HEK293 (cell line): ENCODE results near the gene RSPRY1.

Experiments used
- BCL11B ChIP-seq: fragments of 450-650 bp; formaldehyde crosslinking; IDR thresholded peaks from 2 replicates; pipeline ENCODE4 v1.5.1; 2016; ENCODE audit warnings: low read depth, missing biosample characterization, missing genetic modification characterization
- HOXA7 ChIP-seq: sonication (generic); formaldehyde crosslinking; IDR thresholded peaks from 2 replicates; pipeline ENCODE4 v1.8.1; 2022; ENCODE audit warnings: missing genetic modification reagents, borderline replicate concordance
- KLF7 ChIP-seq: fragments of 450-650 bp; formaldehyde crosslinking; IDR thresholded peaks from 2 replicates; pipeline ENCODE4 v1.5.1; 2016; ENCODE audit warnings: missing biosample characterization, missing genetic modification characterization, borderline replicate concordance
- OVOL3 ChIP-seq: fragments of 450-650 bp; formaldehyde crosslinking; IDR thresholded peaks from 2 replicates; pipeline ENCODE4 v1.5.1; 2016; ENCODE audit warnings: missing biosample characterization, missing genetic modification characterization
- ZBTB17 ChIP-seq: fragments of 450-650 bp; formaldehyde crosslinking; IDR thresholded peaks from 2 replicates; pipeline ENCODE4 v1.5.1; 2016; ENCODE audit warnings: missing biosample characterization, missing genetic modification characterization
- ZNF24 ChIP-seq: fragments of 450-650 bp; formaldehyde crosslinking; IDR thresholded peaks from 2 replicates; pipeline ENCODE4 v1.5.1; 2016; ENCODE audit warnings: missing biosample characterization, missing genetic modification characterization
- ZNF335 ChIP-seq: fragments of 450-650 bp; formaldehyde crosslinking; conservative IDR thresholded peaks from 2 replicates; pipeline ENCODE4 v1.5.1; 2016; ENCODE audit warnings: missing biosample characterization, missing genetic modification characterization
- ZNF623 ChIP-seq: fragments of 450-650 bp; formaldehyde crosslinking; IDR thresholded peaks from 2 replicates; pipeline ENCODE4 v1.5.1; 2016; ENCODE audit warnings: missing biosample characterization, missing genetic modification characterization
- ZNF654 ChIP-seq: fragments of 450-650 bp; formaldehyde crosslinking; IDR thresholded peaks from 2 replicates; pipeline ENCODE4 v1.5.1; 2016; ENCODE audit warnings: low read depth, missing biosample characterization, missing genetic modification characterization
- ZNF843 ChIP-seq: fragments of 450-650 bp; formaldehyde crosslinking; IDR thresholded peaks from 2 replicates; pipeline ENCODE4 v1.5.1; 2016; ENCODE audit warnings: missing biosample characterization, missing genetic modification characterization
- TF ChIP-seq, protein P1 (sequence below): fragments of 450-650 bp; formaldehyde crosslinking; IDR thresholded peaks from 2 replicates; pipeline ENCODE4 v1.5.1; 2016; ENCODE audit warnings: missing biosample characterization, missing genetic modification characterization
- TF ChIP-seq, protein P2 (sequence below): fragments of 450-650 bp; formaldehyde crosslinking; IDR thresholded peaks from 2 replicates; pipeline ENCODE4 v1.5.1; 2016; ENCODE audit warnings: missing biosample characterization, missing genetic modification characterization
- TF ChIP-seq, protein P3 (sequence below): fragments of 450-650 bp; formaldehyde crosslinking; IDR thresholded peaks from 2 replicates; pipeline ENCODE4 v1.5.1; 2016; ENCODE audit warnings: missing biosample characterization, missing genetic modification characterization, low read depth
- TF ChIP-seq, protein P4 (sequence below): fragments of 450-650 bp; formaldehyde crosslinking; IDR thresholded peaks from 2 replicates; pipeline ENCODE4 v1.5.1; 2016; ENCODE audit warnings: missing biosample characterization, missing genetic modification characterization

DNA sequence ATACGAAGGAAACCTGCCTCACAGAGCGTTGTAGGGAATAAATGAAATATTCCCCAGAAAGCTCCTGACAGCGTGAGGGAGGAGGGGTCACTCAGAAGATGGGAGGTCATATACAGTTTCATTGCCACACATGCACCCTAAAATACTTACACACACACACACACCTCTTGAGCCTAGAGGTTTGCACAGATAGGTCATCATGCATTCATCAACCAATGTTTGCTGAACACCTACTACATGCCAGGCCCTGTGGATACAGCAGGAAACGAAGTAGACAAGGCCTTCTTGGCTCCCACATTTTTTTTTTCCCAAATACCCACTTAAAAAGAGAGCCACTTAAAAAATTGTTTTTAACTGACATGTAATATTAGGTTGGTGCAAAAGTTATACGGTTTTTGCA, 99.2 kb downstream of the RSPRY1 start:
- TF ChIP-seq OVOL3 (tag by site-specific recombination) (no peak), ZBTB17 (no peak), ZNF843 (tag by site-specific recombination) (no peak), BCL11B (tag by site-specific recombination) (no peak), KLF7 (tag by site-specific recombination) (no peak), HOXA7 (CRISPR knock-in tag) (no peak), ZNF623 (tag by site-specific recombination) (no peak), ZNF335 (tag by site-specific recombination) (no peak), ZNF24 (tag by site-specific recombination) (no peak), ZNF654 (no peak)
- TF ChIP-seq, protein P1, sequence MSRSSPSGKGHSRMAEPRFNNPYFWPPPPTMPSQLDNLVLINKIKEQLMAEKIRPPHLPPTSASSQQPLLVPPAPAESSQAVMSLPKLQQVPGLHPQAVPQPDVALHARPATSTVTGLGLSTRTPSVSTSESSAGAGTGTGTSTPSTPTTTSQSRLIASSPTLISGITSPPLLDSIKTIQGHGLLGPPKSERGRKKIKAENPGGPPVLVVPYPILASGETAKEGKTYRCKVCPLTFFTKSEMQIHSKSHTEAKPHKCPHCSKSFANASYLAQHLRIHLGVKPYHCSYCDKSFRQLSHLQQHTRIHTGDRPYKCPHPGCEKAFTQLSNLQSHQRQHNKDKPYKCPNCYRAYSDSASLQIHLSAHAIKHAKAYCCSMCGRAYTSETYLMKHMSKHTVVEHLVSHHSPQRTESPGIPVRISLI: no peak
- TF ChIP-seq, protein P2, sequence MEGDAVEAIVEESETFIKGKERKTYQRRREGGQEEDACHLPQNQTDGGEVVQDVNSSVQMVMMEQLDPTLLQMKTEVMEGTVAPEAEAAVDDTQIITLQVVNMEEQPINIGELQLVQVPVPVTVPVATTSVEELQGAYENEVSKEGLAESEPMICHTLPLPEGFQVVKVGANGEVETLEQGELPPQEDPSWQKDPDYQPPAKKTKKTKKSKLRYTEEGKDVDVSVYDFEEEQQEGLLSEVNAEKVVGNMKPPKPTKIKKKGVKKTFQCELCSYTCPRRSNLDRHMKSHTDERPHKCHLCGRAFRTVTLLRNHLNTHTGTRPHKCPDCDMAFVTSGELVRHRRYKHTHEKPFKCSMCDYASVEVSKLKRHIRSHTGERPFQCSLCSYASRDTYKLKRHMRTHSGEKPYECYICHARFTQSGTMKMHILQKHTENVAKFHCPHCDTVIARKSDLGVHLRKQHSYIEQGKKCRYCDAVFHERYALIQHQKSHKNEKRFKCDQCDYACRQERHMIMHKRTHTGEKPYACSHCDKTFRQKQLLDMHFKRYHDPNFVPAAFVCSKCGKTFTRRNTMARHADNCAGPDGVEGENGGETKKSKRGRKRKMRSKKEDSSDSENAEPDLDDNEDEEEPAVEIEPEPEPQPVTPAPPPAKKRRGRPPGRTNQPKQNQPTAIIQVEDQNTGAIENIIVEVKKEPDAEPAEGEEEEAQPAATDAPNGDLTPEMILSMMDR (tag by site-specific recombination): no peak
- TF ChIP-seq, protein P3, sequence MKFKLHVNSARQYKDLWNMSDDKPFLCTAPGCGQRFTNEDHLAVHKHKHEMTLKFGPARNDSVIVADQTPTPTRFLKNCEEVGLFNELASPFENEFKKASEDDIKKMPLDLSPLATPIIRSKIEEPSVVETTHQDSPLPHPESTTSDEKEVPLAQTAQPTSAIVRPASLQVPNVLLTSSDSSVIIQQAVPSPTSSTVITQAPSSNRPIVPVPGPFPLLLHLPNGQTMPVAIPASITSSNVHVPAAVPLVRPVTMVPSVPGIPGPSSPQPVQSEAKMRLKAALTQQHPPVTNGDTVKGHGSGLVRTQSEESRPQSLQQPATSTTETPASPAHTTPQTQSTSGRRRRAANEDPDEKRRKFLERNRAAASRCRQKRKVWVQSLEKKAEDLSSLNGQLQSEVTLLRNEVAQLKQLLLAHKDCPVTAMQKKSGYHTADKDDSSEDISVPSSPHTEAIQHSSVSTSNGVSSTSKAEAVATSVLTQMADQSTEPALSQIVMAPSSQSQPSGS (tag by site-specific recombination): no peak
- TF ChIP-seq, protein P4, sequence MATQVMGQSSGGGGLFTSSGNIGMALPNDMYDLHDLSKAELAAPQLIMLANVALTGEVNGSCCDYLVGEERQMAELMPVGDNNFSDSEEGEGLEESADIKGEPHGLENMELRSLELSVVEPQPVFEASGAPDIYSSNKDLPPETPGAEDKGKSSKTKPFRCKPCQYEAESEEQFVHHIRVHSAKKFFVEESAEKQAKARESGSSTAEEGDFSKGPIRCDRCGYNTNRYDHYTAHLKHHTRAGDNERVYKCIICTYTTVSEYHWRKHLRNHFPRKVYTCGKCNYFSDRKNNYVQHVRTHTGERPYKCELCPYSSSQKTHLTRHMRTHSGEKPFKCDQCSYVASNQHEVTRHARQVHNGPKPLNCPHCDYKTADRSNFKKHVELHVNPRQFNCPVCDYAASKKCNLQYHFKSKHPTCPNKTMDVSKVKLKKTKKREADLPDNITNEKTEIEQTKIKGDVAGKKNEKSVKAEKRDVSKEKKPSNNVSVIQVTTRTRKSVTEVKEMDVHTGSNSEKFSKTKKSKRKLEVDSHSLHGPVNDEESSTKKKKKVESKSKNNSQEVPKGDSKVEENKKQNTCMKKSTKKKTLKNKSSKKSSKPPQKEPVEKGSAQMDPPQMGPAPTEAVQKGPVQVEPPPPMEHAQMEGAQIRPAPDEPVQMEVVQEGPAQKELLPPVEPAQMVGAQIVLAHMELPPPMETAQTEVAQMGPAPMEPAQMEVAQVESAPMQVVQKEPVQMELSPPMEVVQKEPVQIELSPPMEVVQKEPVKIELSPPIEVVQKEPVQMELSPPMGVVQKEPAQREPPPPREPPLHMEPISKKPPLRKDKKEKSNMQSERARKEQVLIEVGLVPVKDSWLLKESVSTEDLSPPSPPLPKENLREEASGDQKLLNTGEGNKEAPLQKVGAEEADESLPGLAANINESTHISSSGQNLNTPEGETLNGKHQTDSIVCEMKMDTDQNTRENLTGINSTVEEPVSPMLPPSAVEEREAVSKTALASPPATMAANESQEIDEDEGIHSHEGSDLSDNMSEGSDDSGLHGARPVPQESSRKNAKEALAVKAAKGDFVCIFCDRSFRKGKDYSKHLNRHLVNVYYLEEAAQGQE (tag by site-specific recombination): no peak
